Activated CD8-positive, alpha-beta T cell treated with anti-CD3 and anti-CD28 coated beads for 36 hours (primary cell): ENCODE results near the gene ESYT3. TPM values are rescaled to one million over a fixed set of nuclear protein-coding genes. Genes with fewer than 3 reads are reported as not detected.
A peak's percentile ranks its signal among the peaks of the same experiment; 100 is the strongest.
"Not testable (repeated sequence)": the region's sequence is repeated elsewhere in the genome, so short reads cannot be mapped to it uniquely, and the experiment has no call there.

Experiments
- ATAC-seq: fragments of 200-7000 bp; cut with Tn5 transposase; one replicate; pipeline ENCODE4 v1.10.0; 2021; ENCODE audit warnings: mild to moderate bottlenecking, moderate library complexity
- CTCF ChIA-PET: fragments of 350-600 bp; sonication (Branson Sonifier 250); formaldehyde crosslinking; loops from one replicate; lab custom pipeline; 2021; ENCODE audit warnings: antibody characterized with exemption; lab: Charles Lee
- POLR2A ChIA-PET: fragments of 350-600 bp; sonication (Branson Sonifier 250); formaldehyde crosslinking; loops from one replicate; lab custom pipeline; 2021; ENCODE audit warnings: antibody characterized with exemption; lab: Charles Lee
- DNase-seq: peaks from one replicate; pipeline ENCODE4 v3.0.0-alpha.2; 2020
- H3K27ac Mint-ChIP-seq: one replicate; pipeline ENCODE4 v1.8.0; 2021; ENCODE audit warnings: mild to moderate bottlenecking, mixed read lengths
- H3K27me3 Mint-ChIP-seq: one replicate; pipeline ENCODE4 v1.8.0; 2021; ENCODE audit warnings: mixed read lengths
- H3K36me3 Mint-ChIP-seq: one replicate; pipeline ENCODE4 v1.8.0; 2021; ENCODE audit warnings: low read depth, mixed read lengths
- H3K4me1 Mint-ChIP-seq: one replicate; pipeline ENCODE4 v1.8.0; 2021; ENCODE audit warnings: low read depth, mixed read lengths
- H3K4me3 Mint-ChIP-seq: one replicate; pipeline ENCODE4 v1.8.0; 2021; ENCODE audit warnings: mild to moderate bottlenecking, moderate library complexity, mixed read lengths
- H3K9me3 Mint-ChIP-seq: one replicate; pipeline ENCODE4 v1.8.0; 2021; ENCODE audit warnings: mixed read lengths
- intact Hi-C: fragments of 100-400 bp; cut with micrococcal nuclease; formaldehyde crosslinking; loops from one replicate; pipeline ENCODE4 v1.10.0; 2022
- total RNA-seq, 2 experiments: library from RNA; stranded (reverse); gene quantifications; one replicate each; pipeline ENCODE4 v1.2.3, GENCODE V29; 2021
- TF ChIP-seq, protein P1 (sequence below): fragments of 200-600 bp; IDR thresholded peaks from one replicate; pipeline ENCODE4 v1.8.0; 2022; ENCODE audit warnings: antibody characterized with exemption, mild to moderate bottlenecking

Gene ESYT3
- total RNA-seq, 2 experiments from 2014 or later, result 0.09 to 0.16 TPM

DNA sequence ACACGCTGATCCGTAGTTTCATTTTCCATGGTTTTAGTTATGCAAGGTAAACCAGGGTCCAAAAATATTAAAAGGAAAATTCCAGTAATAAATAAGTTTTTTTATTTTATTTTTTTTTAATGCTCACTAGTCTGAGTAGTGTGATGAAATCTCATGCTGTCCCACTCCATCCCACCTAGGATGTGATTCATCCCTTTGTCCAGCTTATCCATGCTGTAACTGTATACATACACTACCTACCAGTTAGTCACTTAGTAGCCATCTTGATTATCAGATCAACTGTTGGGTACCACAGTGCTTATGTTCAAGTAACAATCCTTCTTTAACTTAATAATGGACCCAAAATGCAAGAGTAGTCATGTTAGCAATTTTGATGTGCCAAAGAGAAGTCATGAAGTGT, 75.2 kb downstream of the ESYT3 start:
- no peaks in the 10 kb centered on the region for H3K9me3 Mint-ChIP-seq
- CTCF ChIA-PET, result no interaction called here

DNA sequence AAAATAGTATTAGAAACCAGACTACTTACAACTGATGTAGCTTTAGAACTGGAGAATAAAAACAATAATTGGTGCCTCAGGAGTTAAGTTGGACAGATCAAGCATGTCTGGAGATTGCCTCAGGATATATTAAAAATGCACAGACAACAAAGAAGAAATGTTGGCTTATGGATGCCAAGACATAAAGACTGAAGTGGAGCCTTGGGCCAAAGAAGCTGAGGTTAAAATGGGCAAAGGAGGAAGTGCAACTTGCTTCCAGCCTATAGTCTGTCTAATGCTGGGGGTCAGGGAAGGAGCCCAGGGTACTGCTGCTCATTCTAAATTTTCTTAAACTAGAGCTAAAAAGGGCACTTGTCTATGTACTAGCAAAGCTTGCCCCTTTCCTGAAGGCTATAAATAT, 77.5 kb downstream of the ESYT3 start:
- POLR2A ChIA-PET, result interaction anchor here (1.1 kb wide), 1 partner anchor 66 kb away, joined by 3 read pairs; no protein-coding TSS in a partner anchor
- ATAC-seq (no peak), DNase-seq (no peak)
- H3K9me3 Mint-ChIP-seq, result no peaks in the 10 kb centered on the region
- CTCF ChIA-PET, result interaction anchor here (0.9 kb wide), 1 partner anchor 66 kb away, joined by 3 read pairs; no protein-coding TSS in a partner anchor
- no peak overlapping the region for H3K27ac Mint-ChIP-seq
- intact Hi-C loops, result no loop called here
- TF ChIP-seq, protein P1, sequence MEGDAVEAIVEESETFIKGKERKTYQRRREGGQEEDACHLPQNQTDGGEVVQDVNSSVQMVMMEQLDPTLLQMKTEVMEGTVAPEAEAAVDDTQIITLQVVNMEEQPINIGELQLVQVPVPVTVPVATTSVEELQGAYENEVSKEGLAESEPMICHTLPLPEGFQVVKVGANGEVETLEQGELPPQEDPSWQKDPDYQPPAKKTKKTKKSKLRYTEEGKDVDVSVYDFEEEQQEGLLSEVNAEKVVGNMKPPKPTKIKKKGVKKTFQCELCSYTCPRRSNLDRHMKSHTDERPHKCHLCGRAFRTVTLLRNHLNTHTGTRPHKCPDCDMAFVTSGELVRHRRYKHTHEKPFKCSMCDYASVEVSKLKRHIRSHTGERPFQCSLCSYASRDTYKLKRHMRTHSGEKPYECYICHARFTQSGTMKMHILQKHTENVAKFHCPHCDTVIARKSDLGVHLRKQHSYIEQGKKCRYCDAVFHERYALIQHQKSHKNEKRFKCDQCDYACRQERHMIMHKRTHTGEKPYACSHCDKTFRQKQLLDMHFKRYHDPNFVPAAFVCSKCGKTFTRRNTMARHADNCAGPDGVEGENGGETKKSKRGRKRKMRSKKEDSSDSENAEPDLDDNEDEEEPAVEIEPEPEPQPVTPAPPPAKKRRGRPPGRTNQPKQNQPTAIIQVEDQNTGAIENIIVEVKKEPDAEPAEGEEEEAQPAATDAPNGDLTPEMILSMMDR, result no peak
- H3K4me1 Mint-ChIP-seq, result peaks cover 6% of the 10 kb centered on the region
- no peaks in the 10 kb centered on the region for H3K27me3 Mint-ChIP-seq
- H3K4me3 Mint-ChIP-seq, result no peak overlapping the region
- H3K36me3 Mint-ChIP-seq, result peaks cover 13% of the 10 kb centered on the region

More for the DNA sequence above, 75.2 kb downstream of the ESYT3 start:
- Mint-ChIP-seq H3K4me1 (peaks cover 6% of the 10 kb centered on the region), H3K4me3 (no peak overlapping the region), H3K27ac (no peak overlapping the region), H3K36me3 (peaks cover 6% of the 10 kb centered on the region), H3K27me3 (no peaks in the 10 kb centered on the region)
- no peak for DNase-seq
- no peak for ATAC-seq
- TF ChIP-seq, protein P1, result no peak
- POLR2A ChIA-PET, result no interaction called here
- intact Hi-C loops, result no loop called here

DNA sequence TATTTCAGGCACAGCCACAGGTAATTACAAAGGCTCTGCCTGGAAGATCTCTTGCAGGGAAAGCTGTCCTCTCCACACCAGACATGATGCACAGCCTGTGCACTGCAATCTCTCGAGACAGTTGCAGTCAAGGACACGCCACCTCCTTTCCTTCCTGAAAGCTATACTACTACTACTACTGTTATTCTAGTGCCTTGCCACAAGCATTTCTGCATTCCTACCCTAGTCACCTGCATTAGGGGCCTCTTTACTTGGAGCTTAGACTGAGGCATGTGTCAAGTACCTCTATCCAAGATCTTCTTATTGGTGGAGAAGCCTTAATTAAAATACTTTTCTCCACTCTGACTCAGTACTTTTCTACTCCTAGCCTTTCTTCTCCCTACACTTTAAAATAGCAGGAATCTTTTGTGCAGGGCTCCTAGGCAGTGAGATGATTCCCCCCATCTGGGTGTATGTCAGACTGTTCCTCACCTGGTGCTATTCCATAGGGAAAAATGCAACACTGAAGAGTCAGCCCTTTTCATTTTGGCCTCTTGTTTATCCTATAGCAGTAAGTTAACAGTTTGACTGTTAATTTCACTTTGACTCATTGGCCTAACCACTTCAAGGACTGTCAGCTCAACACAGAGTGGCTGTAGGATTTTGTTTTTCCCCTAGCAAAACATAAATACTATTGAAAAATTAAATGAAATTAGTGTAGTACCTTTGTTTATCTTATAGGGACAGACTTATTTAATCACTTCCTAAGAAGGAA, 78.9 kb downstream of the ESYT3 start:
- H3K36me3 Mint-ChIP-seq, result peaks cover 16% of the 10 kb centered on the region
- no peak overlapping the region for H3K27ac Mint-ChIP-seq
- intact Hi-C loops, result no loop called here
- DNase-seq, result no peak
- no peaks in the 10 kb centered on the region for H3K27me3 Mint-ChIP-seq
- TF ChIP-seq, protein P1, result no peak
- H3K9me3 Mint-ChIP-seq, result no peaks in the 10 kb centered on the region
- ChIA-PET POLR2A (no interaction called here), CTCF (interaction anchor here (0.8 to 1.2 kb wide), 3 partner anchors 34 to 81 kb away, joined by 3 read pairs; partner anchors contain the start of gene CEP70)
- H3K4me1 Mint-ChIP-seq, result peaks cover 6% of the 10 kb centered on the region
- ATAC-seq, result peak; percentile 77
- H3K4me3 Mint-ChIP-seq, result no peak overlapping the region

DNA sequence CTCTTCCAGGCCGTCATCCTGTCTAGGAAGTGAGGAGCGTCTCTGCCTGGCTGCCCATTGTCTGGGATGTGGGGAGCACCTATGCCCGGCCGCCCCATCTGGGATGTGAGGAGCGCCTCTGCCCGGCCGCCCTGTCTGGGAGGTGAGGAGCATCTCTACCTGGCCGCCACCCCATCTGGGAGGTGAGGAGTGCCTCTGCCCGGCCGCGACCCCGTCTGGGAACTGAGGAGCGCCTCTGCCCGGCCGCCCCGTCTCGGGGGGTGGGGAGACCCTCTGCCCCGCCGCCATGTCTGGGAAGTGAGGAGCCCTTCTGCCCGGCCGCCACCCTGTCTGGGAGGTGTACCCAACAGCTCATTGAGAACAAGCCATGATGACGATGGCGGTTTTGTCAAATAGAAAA, 87.0 kb downstream of the ESYT3 start:
- H3K9me3 Mint-ChIP-seq, CTCF ChIA-PET, H3K4me1 Mint-ChIP-seq, H3K27me3 Mint-ChIP-seq, POLR2A ChIA-PET, DNase-seq, intact Hi-C loops, ATAC-seq, H3K27ac Mint-ChIP-seq, H3K4me3 Mint-ChIP-seq: not testable (repeated sequence)
- peaks cover 63% of the 10 kb centered on the region for H3K36me3 Mint-ChIP-seq

Other genes starting within 250 kb of the ESYT3 start
- 10 to 100 TPM; 48.1 to 51.4 TPM for gene ARMC8, start 247.3 kb upstream of the ESYT3 start, total RNA-seq
- gene NME9, start 104.8 kb upstream of the ESYT3 start, total RNA-seq, result under 1 TPM in 1 of 2 experiments, not detected in 1; 0.45 TPM
- gene MRAS, start 86.0 kb upstream of the ESYT3 start, total RNA-seq, result under 1 TPM in 1 of 2 experiments, not detected in 1; 0.07 TPM
- gene CEP70, start 159.6 kb downstream of the ESYT3 start, total RNA-seq, result 10 to 100 TPM; 11.5 to 14.8 TPM
- 1 to 10 TPM; 6.0 TPM for gene FAIM, start 174.2 kb downstream of the ESYT3 start, total RNA-seq